H1 (cell line): ENCODE data around the gene CYB561. TPM values are rescaled to one million over a fixed set of nuclear protein-coding genes. Genes with fewer than 3 reads are reported as not detected.

ENCODE experiments used
- CTCF ChIA-PET: fragments of 300-600 bp; sonication (Branson Sonifier 250); formaldehyde crosslinking; loops from one replicate; lab custom pipeline; 2021; ENCODE audit not compliant: partially characterized antibody; lab: Charles Lee
- POLR2A ChIA-PET: fragments of 300-600 bp; sonication (Branson Sonifier 250); formaldehyde crosslinking; loops from one replicate; lab custom pipeline; 2021; ENCODE audit warnings: inconsistent platforms; ENCODE audit not compliant: partially characterized antibody; lab: Charles Lee
- DNase-seq, 2 experiments: peaks; one replicate each; pipeline versions ENCODE4 v3.0.0 to v3.0.0-alpha.2; 2010 to 2022; ENCODE audit warnings: low spot score in 2 of 2, low read depth in 1 of 2, mixed read lengths in 1 of 2
- FAIRE-seq: peaks from 2 replicates; lab custom pipeline; 2011; peaks lifted over from hg19 to GRCh38; lab: Jason Lieb, UNC
- H2AFZ ChIP-seq: 2 replicates; pipeline ENCODE4 v1.8.1; 2012; ENCODE audit warnings: low read length, inconsistent platforms
- H2AK5ac ChIP-seq: 2 replicates; pipeline ENCODE4 v1.6.1; 2013; ENCODE audit warnings: low read depth, low read length
- H2BK120ac ChIP-seq: replicated peaks from 2 replicates; pipeline ENCODE3; 2013; ENCODE audit warnings: low read depth, low read length, inconsistent platforms
- H2BK12ac ChIP-seq: 2 replicates; pipeline ENCODE4 v1.6.1; 2013; ENCODE audit warnings: low read depth, low read length
- H2BK15ac ChIP-seq: 2 replicates; pipeline ENCODE4 v1.6.1; 2013; ENCODE audit warnings: low read length
- H2BK20ac ChIP-seq: 2 replicates; pipeline ENCODE4 v1.6.1; 2013; ENCODE audit warnings: low read length
- H2BK5ac ChIP-seq: 2 replicates; pipeline ENCODE4 v1.6.1; 2013; ENCODE audit warnings: low read depth, low read length
- H3K14ac ChIP-seq: 2 replicates; pipeline ENCODE4 v1.6.1; 2013; ENCODE audit warnings: inconsistent platforms; ENCODE audit not compliant: insufficient read length
- H3K18ac ChIP-seq: 2 replicates; pipeline ENCODE4 v1.6.1; 2013; ENCODE audit warnings: low read length; ENCODE audit errors: extremely low read depth
- H3K23ac ChIP-seq: 2 replicates; pipeline ENCODE4 v1.6.1; 2013; ENCODE audit warnings: inconsistent platforms; ENCODE audit not compliant: insufficient read length
- H3K23me2 ChIP-seq: 2 replicates; pipeline ENCODE4 v1.6.1; 2013; ENCODE audit warnings: low read depth, low read length
- H3K27ac ChIP-seq: 2 replicates; pipeline ENCODE4 v1.6.1; 2011; ENCODE audit warnings: low read depth, low read length, inconsistent platforms
- H3K27me3 ChIP-seq, 4 experiments: replicated peaks in 1 of 4; 1 replicate in 1 of 4; 2 replicates in 3 of 4; pipeline versions ENCODE4 v1.6.1 to v1.8.1; 2011 to 2013; ENCODE audit warnings: low read length in 3 of 4, mild to moderate bottlenecking in 3 of 4, inconsistent platforms in 2 of 4, mixed read lengths in 2 of 4, moderate library complexity in 1 of 4; ENCODE audit not compliant: control insufficient read depth in 3 of 4, insufficient read depth in 3 of 4; ENCODE audit errors: extremely low read depth in 1 of 4
- H3K36me3 ChIP-seq, 4 experiments: 2 replicates each; pipeline versions ENCODE4 v1.6.1 to v1.8.1; 2011 to 2013; ENCODE audit warnings: mild to moderate bottlenecking in 4 of 4, low read length in 3 of 4, moderate library complexity in 2 of 4, control low read depth in 1 of 4, inconsistent platforms in 1 of 4; ENCODE audit not compliant: insufficient read depth in 4 of 4, control insufficient read depth in 2 of 4
- H3K4ac ChIP-seq: replicated peaks from 2 replicates; pipeline ENCODE3; 2013; ENCODE audit warnings: low read length, low read depth, mixed read lengths, inconsistent platforms; ENCODE audit not compliant: insufficient read length
- H3K4me1 ChIP-seq, 4 experiments: replicated peaks in 1 of 4; 1 replicate in 1 of 4; 2 replicates in 3 of 4; pipeline versions ENCODE4 v1.6.1 to v1.8.1; 2011 to 2013; ENCODE audit warnings: low read length in 3 of 4, inconsistent platforms in 2 of 4, mixed read lengths in 1 of 4; ENCODE audit not compliant: insufficient read depth in 4 of 4, control insufficient read depth in 3 of 4
- H3K4me2 ChIP-seq, 2 experiments: 2 replicates each; pipeline versions ENCODE4 v1.6.1 to v1.8.1; 2011 to 2013; ENCODE audit warnings: low read depth in 2 of 2, low read length in 2 of 2, control low read depth in 1 of 2, inconsistent platforms in 1 of 2, mild to moderate bottlenecking in 1 of 2; ENCODE audit not compliant: insufficient read depth in 1 of 2
- H3K4me3 ChIP-seq, 4 experiments: fragments of 200-600, 300-600 bp in 1 of 4; sonication (generic), shearing (Covaris generic), sonication (Bioruptor Twin) in 1 of 4; 2 replicates each; pipeline versions ENCODE4 v1.5.1 to v1.8.1; 2011 to 2016; ENCODE audit warnings: low read length in 4 of 4, low read depth in 3 of 4, control low read depth in 2 of 4, inconsistent platforms in 2 of 4, mild to moderate bottlenecking in 2 of 4, mixed read lengths in 1 of 4, moderate library complexity in 1 of 4; ENCODE audit not compliant: insufficient read depth in 2 of 4; ENCODE audit errors: extremely low read depth in 1 of 4
- H3K56ac ChIP-seq: replicated peaks from 2 replicates; pipeline ENCODE3; 2013; ENCODE audit warnings: low read depth, mild to moderate bottlenecking, mixed read lengths, low read length, inconsistent platforms; ENCODE audit not compliant: insufficient read length
- H3K79me1 ChIP-seq: 2 replicates; pipeline ENCODE4 v1.6.1; 2013; ENCODE audit warnings: low read depth, low read length, control low read depth
- H3K79me2 ChIP-seq, 2 experiments: 2 replicates each; pipeline versions ENCODE4 v1.6.1 to v1.8.1; 2012 to 2013; ENCODE audit warnings: low read length in 2 of 2, mild to moderate bottlenecking in 2 of 2, inconsistent platforms in 1 of 2; ENCODE audit not compliant: insufficient read depth in 2 of 2, control insufficient read depth in 1 of 2
- H3K9ac ChIP-seq, 4 experiments: replicated peaks in 1 of 4; 1 replicate in 1 of 4; 2 replicates in 3 of 4; pipeline versions ENCODE4 v1.6.1 to v1.8.1; 2011 to 2013; ENCODE audit warnings: low read depth in 3 of 4, low read length in 3 of 4, control low read depth in 2 of 4, mild to moderate bottlenecking in 2 of 4, moderate library complexity in 2 of 4, inconsistent platforms in 1 of 4; ENCODE audit errors: extremely low read depth in 1 of 4
- H3K9me3 ChIP-seq, 2 experiments: 2 replicates each; pipeline versions ENCODE4 v1.6.1 to v1.8.1; 2012 to 2013; ENCODE audit warnings: mild to moderate bottlenecking in 2 of 2, moderate library complexity in 2 of 2, control low read depth in 1 of 2, inconsistent platforms in 1 of 2, low read depth in 1 of 2, low read length in 1 of 2, mixed read lengths in 1 of 2; ENCODE audit not compliant: insufficient read depth in 2 of 2
- H4K20me1 ChIP-seq, 2 experiments: replicated peaks in 1 of 2; 2 replicates each; pipeline versions ENCODE3 to v1.8.1; 2011 to 2013; ENCODE audit warnings: inconsistent platforms in 2 of 2, low read length in 2 of 2, mild to moderate bottlenecking in 1 of 2; ENCODE audit not compliant: insufficient read depth in 2 of 2, control insufficient read depth in 1 of 2
- H4K5ac ChIP-seq: 2 replicates; pipeline ENCODE4 v1.6.1; 2013; ENCODE audit warnings: low read length, low read depth, mixed read lengths, inconsistent platforms; ENCODE audit not compliant: insufficient read length
- H4K8ac ChIP-seq: 2 replicates; pipeline ENCODE4 v1.8.0; 2013; ENCODE audit warnings: mild to moderate bottlenecking, moderate library complexity, low read length, inconsistent platforms; ENCODE audit not compliant: insufficient read depth; ENCODE audit errors: extremely low read depth
- H4K91ac ChIP-seq: replicated peaks from 2 replicates; pipeline ENCODE3; 2013; ENCODE audit warnings: low read length, mixed read lengths, inconsistent platforms; ENCODE audit not compliant: insufficient read length
- CTBP2 ChIP-seq: IDR thresholded peaks from 2 replicates; pipeline ENCODE4 v1.7.0; 2011; ENCODE audit warnings: borderline replicate concordance, mild to moderate bottlenecking, moderate library complexity, mixed read lengths, low read length; ENCODE audit not compliant: insufficient read depth, insufficient read length
- JUN ChIP-seq: IDR thresholded peaks from 2 replicates; pipeline ENCODE4 v1.6.1; 2011; ENCODE audit warnings: low read depth, mild to moderate bottlenecking, improper control_type of control experiment, low read length
- POLR2A ChIP-seq, 2 experiments: IDR thresholded peaks; 1 replicate in 1 of 2; 2 replicates in 1 of 2; pipeline ENCODE4 v1.6.1; 2011; ENCODE audit warnings: low read depth in 2 of 2, low read length in 2 of 2, mild to moderate bottlenecking in 2 of 2; ENCODE audit errors: control extremely low read depth in 1 of 2
- POLR2AphosphoS5 ChIP-seq: IDR thresholded peaks from 2 replicates; pipeline ENCODE4 v1.6.1; 2011; ENCODE audit warnings: low read depth, low read length
- WGBS, 2 experiments: shearing (Covaris generic) in 1 of 2; methylation state at CpG; one replicate each; pipeline versions ENCODE4 v1.1.6 to v1.1.7; 2013 to 2015; ENCODE audit warnings: low lambda C conversion rate in 2 of 2, mixed read lengths in 2 of 2, inconsistent platforms in 1 of 2, low coverage in 1 of 2, missing lambda C conversion rate in 1 of 2; ENCODE audit not compliant: insufficient replicate concordance in 2 of 2, insufficient coverage in 1 of 2, insufficient read length in 1 of 2; ENCODE audit errors: extremely low coverage in 1 of 2, missing lambda C conversion rate in 1 of 2; 5-methylcytosine and 5-hydroxymethylcytosine counted together
- polyA plus RNA-seq, 7 experiments: library from polyadenylated mRNA; depleted of rRNA in 3 of 7; stranded (reverse) in 5 of 7; unstranded in 2 of 7; fragments of >200 nt in 5 of 7; fragments of 200-250 nt in 2 of 7; gene quantifications; 1 replicate in 5 of 7; 2 replicates in 1 of 7; 4 replicates in 1 of 7; pipeline versions ENCODE4 v1.2.1 to v1.2.3, GENCODE V29; 2011 to 2013; ENCODE audit warnings: missing spikeins in 2 of 7, mixed read lengths in 2 of 7
- total RNA-seq: library from RNA; stranded (reverse); fragmentation: NEBNext Ultra II Directional; extraction: Animal tissue kit (Norgen Biotek cat#: 25700); gene quantifications from 2 replicates; pipeline ENCODE4 v1.2.1, GENCODE V29; 2021
- TF ChIP-seq, protein P1 (sequence below), 3 experiments: IDR thresholded peaks; 1 replicate in 2 of 3; 2 replicates in 1 of 3; pipeline versions ENCODE4 v1.5.1 to v1.6.1; 2011; ENCODE audit warnings: low read length in 3 of 3, mild to moderate bottlenecking in 3 of 3, inconsistent platforms in 2 of 3, low read depth in 1 of 3, moderate library complexity in 1 of 3; ENCODE audit not compliant: insufficient read depth in 1 of 3; ENCODE audit errors: control extremely low read depth in 1 of 3

The CYB561 gene
- total and polyA plus RNA-seq, 2 of the 8 experiments (the other 6 are each of a cell fraction or from before 2014, with no cell fraction given), result 19.7 to 23.4 TPM

DNA sequence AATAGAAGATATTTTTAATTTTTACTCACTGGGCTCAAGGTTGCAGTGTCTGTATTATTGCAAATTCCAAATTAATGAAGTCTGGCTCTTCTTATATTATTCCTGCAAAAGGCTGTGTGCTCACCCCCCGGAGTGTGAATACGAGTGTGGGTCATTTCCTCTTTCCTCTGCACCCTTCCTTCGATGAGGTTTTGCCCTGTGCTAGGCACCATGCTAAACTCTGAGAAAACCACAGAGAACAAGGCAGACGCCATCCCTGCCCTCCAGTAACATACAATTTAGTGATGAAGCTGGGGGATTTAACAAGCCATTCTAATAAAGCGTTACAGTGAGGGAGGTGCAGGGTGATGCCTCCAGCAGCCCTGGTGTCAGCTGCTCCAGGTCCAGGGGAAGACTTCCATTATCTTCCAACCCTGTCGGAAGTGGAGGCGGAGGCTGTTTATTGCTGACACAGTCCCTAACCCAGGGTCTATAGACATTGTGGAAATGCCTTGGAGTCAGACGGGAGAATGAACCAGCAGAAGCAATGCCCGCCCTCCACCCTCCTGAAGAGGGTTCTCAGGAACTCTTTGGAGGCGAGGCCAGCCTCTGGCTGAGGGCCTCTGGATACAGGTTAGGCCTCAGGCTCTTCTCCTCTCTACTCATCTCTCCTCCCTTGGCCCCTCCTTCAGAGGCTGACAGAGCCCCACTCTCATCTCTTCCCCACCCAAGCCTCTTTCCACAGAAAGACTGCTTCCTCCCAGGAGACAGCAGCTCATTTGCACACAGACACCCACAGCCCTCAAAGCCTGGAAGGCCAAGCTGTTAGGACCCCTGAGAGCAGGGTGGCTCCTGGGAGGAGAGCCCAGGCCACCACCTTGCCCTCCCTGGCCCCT, 28.7 kb upstream of the CYB561 start:
- DNase-seq (no peak), FAIRE-seq (no peak)
- Histone ChIP-seq H3K9ac (no peak overlapping the region), H2AFZ (no peak overlapping the region), H3K4ac (no peak overlapping the region), H4K20me1 (no peaks in the 10 kb centered on the region), H2BK5ac (no peak overlapping the region), H3K4me3 (no peak overlapping the region), H3K56ac (no peak overlapping the region), H3K36me3 (no peaks in the 10 kb centered on the region), H3K27ac (no peak overlapping the region), H3K14ac (no peak overlapping the region), H4K5ac (no peak overlapping the region), H3K9me3 (no peaks in the 10 kb centered on the region), H4K91ac (no peak overlapping the region), H3K27me3 (peaks cover 0 to 27% (median 18%) of the 10 kb centered on the region in 4 experiments; a peak in 5 of 7 replicates), H3K18ac (no peak overlapping the region), H3K23ac (no peak overlapping the region), H3K79me2 (no peaks in the 10 kb centered on the region), H2BK12ac (peak overlapping the region; percentile 98; the same call in 1 of the 2 replicates), H2BK120ac (no peak overlapping the region), H2BK20ac (no peak overlapping the region), H3K4me2 (no peak overlapping the region; a peak in 1 of 4 replicates), H3K4me1 (peaks cover 0 to 22% (median 17%) of the 10 kb centered on the region in 4 experiments; a peak in 6 of 7 replicates), H2BK15ac (peak overlapping the region; percentile 33; the same call in 1 of the 2 replicates), H3K23me2 (peaks cover 11% of the 10 kb centered on the region), H3K79me1 (no peaks in the 10 kb centered on the region), H4K8ac (no peak overlapping the region), H2AK5ac (no peak overlapping the region)
- CTCF ChIA-PET, result interaction anchor here (1.8 to 27.9 kb wide), 3 partner anchors 13 to 38 kb away, joined by 4 to 758 read pairs (median 6); partner anchors contain the start of gene CYB561
- POLR2A ChIA-PET, result interaction anchor here (4.4 kb wide), 1 partner anchor 27 kb away, joined by 24 read pairs; the partner anchor contains the start of gene CYB561
- WGBS, 2 experiments, result 84% methylated on average over 10 of the region's 10 CpGs; no CpG with 5 or more reads in 1 of the 2 experiments
- TF ChIP-seq CTBP2 (no peak), POLR2A (IDR thresholded peaks at IDR 0.05; ENCODE audit: control extremely low read depth in 1 of 2, low read depth in 2 of 2, low read length in 2 of 2) (no peak), POLR2AphosphoS5 (no peak), JUN (no peak)
- TF ChIP-seq, protein P1, sequence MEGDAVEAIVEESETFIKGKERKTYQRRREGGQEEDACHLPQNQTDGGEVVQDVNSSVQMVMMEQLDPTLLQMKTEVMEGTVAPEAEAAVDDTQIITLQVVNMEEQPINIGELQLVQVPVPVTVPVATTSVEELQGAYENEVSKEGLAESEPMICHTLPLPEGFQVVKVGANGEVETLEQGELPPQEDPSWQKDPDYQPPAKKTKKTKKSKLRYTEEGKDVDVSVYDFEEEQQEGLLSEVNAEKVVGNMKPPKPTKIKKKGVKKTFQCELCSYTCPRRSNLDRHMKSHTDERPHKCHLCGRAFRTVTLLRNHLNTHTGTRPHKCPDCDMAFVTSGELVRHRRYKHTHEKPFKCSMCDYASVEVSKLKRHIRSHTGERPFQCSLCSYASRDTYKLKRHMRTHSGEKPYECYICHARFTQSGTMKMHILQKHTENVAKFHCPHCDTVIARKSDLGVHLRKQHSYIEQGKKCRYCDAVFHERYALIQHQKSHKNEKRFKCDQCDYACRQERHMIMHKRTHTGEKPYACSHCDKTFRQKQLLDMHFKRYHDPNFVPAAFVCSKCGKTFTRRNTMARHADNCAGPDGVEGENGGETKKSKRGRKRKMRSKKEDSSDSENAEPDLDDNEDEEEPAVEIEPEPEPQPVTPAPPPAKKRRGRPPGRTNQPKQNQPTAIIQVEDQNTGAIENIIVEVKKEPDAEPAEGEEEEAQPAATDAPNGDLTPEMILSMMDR (IDR thresholded peaks at IDR 0.05; ENCODE audit: control extremely low read depth in 1 of 3, insufficient read depth in 1 of 3, low read depth in 1 of 3, low read length in 3 of 3), result no peak
